ENCODE results near the gene SSC4D.

GRCh38 chr7:76423666-76424412, 14.3 kb upstream of the SSC4D start:
- TF ChIP-seq EZH2 (IDR thresholded peaks at IDR 0.05; ENCODE audit: borderline replicate concordance, low read length): no peak
- no peak for TF ChIP-seq CTCF (conservative IDR thresholded peaks at IDR 0.05 in 1 of 2, IDR thresholded peaks at IDR 0.05 in 1 of 2; ENCODE audit: extremely low read depth in 1 of 2, insufficient read depth in 1 of 2, low read depth in 1 of 2, low read length in 2 of 2)
